GM23338 (cell line): ENCODE results near the gene WDR76. TPM values are rescaled to one million over a fixed set of nuclear protein-coding genes. Genes with fewer than 3 reads are reported as not detected.

Experiments
- ATAC-seq: fragments of 200-7000 bp; cut with Tn5 transposase; 3 replicates; pipeline ENCODE4 v1.9.1; 2020
- DNase-seq: peaks from one replicate; pipeline ENCODE4 v3.0.0-alpha.2; 2015; ENCODE audit warnings: low spot score
- H2AFZ ChIP-seq: fragments of 200-600 bp; sonication (generic); 2 replicates; pipeline ENCODE4 v1.8.0; 2016; ENCODE audit warnings: antibody characterized with exemption, mild to moderate bottlenecking, moderate library complexity
- H3F3A ChIP-seq: fragments of 200-600 bp; sonication (generic); replicated peaks from 2 replicates; pipeline ENCODE4 v1.8.0; 2017; ENCODE audit warnings: antibody characterized with exemption, mixed run types, low read depth
- H3K27ac ChIP-seq: fragments of 200-600 bp; sonication (generic); 2 replicates; pipeline ENCODE4 v1.6.1; 2016; ENCODE audit warnings: low read depth
- H3K27me3 ChIP-seq: fragments of 200-600 bp; sonication (generic); 2 replicates; pipeline ENCODE4 v1.8.0; 2016; ENCODE audit warnings: mild to moderate bottlenecking, mixed run types, moderate library complexity; ENCODE audit not compliant: insufficient read depth
- H3K36me3 ChIP-seq: fragments of 200-600 bp; sonication (generic); 2 replicates; pipeline ENCODE4 v1.8.0; 2016; ENCODE audit warnings: mild to moderate bottlenecking; ENCODE audit not compliant: insufficient read depth
- H3K4me1 ChIP-seq: fragments of 200-600 bp; sonication (generic); 2 replicates; pipeline ENCODE4 v1.8.0; 2016; ENCODE audit warnings: mild to moderate bottlenecking, moderate library complexity; ENCODE audit not compliant: insufficient read depth
- H3K4me2 ChIP-seq: fragments of 200-600 bp; sonication (generic); 2 replicates; pipeline ENCODE4 v1.7.1; 2017; ENCODE audit warnings: mixed run types
- H3K4me3 ChIP-seq: fragments of 200-600 bp; sonication (generic); 2 replicates; pipeline ENCODE4 v1.6.1; 2016; ENCODE audit warnings: mixed run types
- H3K79me2 ChIP-seq: fragments of 200-600 bp; sonication (generic); replicated peaks from 2 replicates; pipeline ENCODE4 v1.8.0; 2017; ENCODE audit warnings: mild to moderate bottlenecking; ENCODE audit not compliant: insufficient read depth
- H3K9me2 ChIP-seq: fragments of 200-600 bp; sonication (generic); 2 replicates; pipeline ENCODE4 v1.8.0; 2017; ENCODE audit not compliant: insufficient read depth
- H4K20me1 ChIP-seq: fragments of 200-600 bp; sonication (generic); replicated peaks from 2 replicates; pipeline ENCODE4 v1.8.0; 2017; ENCODE audit warnings: mild to moderate bottlenecking; ENCODE audit not compliant: insufficient read depth
- H3K27ac Mint-ChIP-seq: 2 replicates; pipeline ENCODE4 v1.8.0; 2020; ENCODE audit warnings: inconsistent platforms, mild to moderate bottlenecking, moderate library complexity, mixed read lengths
- H3K27me3 Mint-ChIP-seq: 3 replicates; pipeline ENCODE4 v1.8.0; 2022; ENCODE audit warnings: low read depth, mild to moderate bottlenecking, moderate library complexity, mixed read lengths, inconsistent platforms; ENCODE audit not compliant: insufficient read depth, poor library complexity
- H3K36me3 Mint-ChIP-seq: 3 replicates; pipeline ENCODE4 v1.8.0; 2021; ENCODE audit warnings: low read depth, mild to moderate bottlenecking, inconsistent platforms, moderate library complexity, mixed read lengths
- H3K4me1 Mint-ChIP-seq: 3 replicates; pipeline ENCODE4 v1.8.0; 2020; ENCODE audit warnings: mild to moderate bottlenecking, inconsistent platforms, mixed read lengths
- H3K4me3 Mint-ChIP-seq: 3 replicates; pipeline ENCODE4 v1.8.0; 2021; ENCODE audit warnings: moderate library complexity, mild to moderate bottlenecking, inconsistent platforms, mixed read lengths
- H3K9me3 Mint-ChIP-seq: 3 replicates; pipeline ENCODE4 v1.8.0; 2020; ENCODE audit warnings: moderate library complexity, mild to moderate bottlenecking, inconsistent platforms, mixed read lengths
- CREB1 ChIP-seq: fragments of 250-450 bp; sonication (Bioruptor Pico); IDR thresholded peaks from 2 replicates; pipeline ENCODE4 v1.5.0; 2020; ENCODE audit warnings: low read depth, mild to moderate bottlenecking, moderate library complexity
- CTCF ChIP-seq, 2 experiments: fragments of 200-600 bp in 1 of 2; sonication (generic) in 1 of 2; conservative IDR thresholded peaks; 2 replicates each; pipeline versions ENCODE4 v1.5.1 to v1.6.1; 2016 to 2017; ENCODE audit warnings: antibody characterized with exemption in 2 of 2, low read depth in 2 of 2, mild to moderate bottlenecking in 2 of 2, moderate library complexity in 1 of 2
- ETS1 ChIP-seq: IDR thresholded peaks from 2 replicates; pipeline ENCODE4 v1.6.1; 2016; ENCODE audit warnings: antibody characterized with exemption
- EZH2 ChIP-seq: fragments of 200-600 bp; sonication (generic); IDR thresholded peaks from one replicate; pipeline ENCODE4 v1.8.0; 2017; ENCODE audit warnings: antibody characterized with exemption, mild to moderate bottlenecking, low read depth; ENCODE audit not compliant: unreplicated experiment
- EZH2phosphoT487 ChIP-seq: fragments of 200-600 bp; sonication (generic); IDR thresholded peaks from one replicate; pipeline ENCODE4 v1.8.1; 2018; ENCODE audit warnings: antibody characterized with exemption; ENCODE audit not compliant: unreplicated experiment
- JUNB ChIP-seq: IDR thresholded peaks from one replicate; pipeline ENCODE4 v1.6.1; 2016; ENCODE audit warnings: antibody characterized with exemption; ENCODE audit not compliant: unreplicated experiment
- NANOG ChIP-seq: IDR thresholded peaks from 2 replicates; pipeline ENCODE4 v1.6.1; 2016; ENCODE audit warnings: antibody characterized with exemption, borderline replicate concordance
- POLR2AphosphoS5 ChIP-seq: IDR thresholded peaks from 2 replicates; pipeline ENCODE4 v1.6.1; 2016; ENCODE audit warnings: antibody characterized with exemption, low read depth
- REST ChIP-seq: IDR thresholded peaks from one replicate; pipeline ENCODE4 v1.6.1; 2018; ENCODE audit warnings: antibody characterized with exemption; ENCODE audit not compliant: unreplicated experiment
- STAT1 ChIP-seq: IDR thresholded peaks from one replicate; pipeline ENCODE4 v1.6.1; 2016; ENCODE audit warnings: antibody characterized with exemption; ENCODE audit not compliant: unreplicated experiment
- ZNF114 ChIP-seq: fragments of 250-450 bp; sonication (Bioruptor Pico); IDR thresholded peaks from 2 replicates; pipeline ENCODE4 v1.5.0; 2020; ENCODE audit warnings: mild to moderate bottlenecking, moderate library complexity
- ZNF331 ChIP-seq: fragments of 250-450 bp; sonication (Bioruptor Pico); IDR thresholded peaks from 2 replicates; pipeline ENCODE4 v1.5.0; 2020; ENCODE audit warnings: low read depth, mild to moderate bottlenecking, moderate library complexity
- ZNF462 ChIP-seq: fragments of 250-450 bp; sonication (Bioruptor Pico); IDR thresholded peaks from 2 replicates; pipeline ENCODE4 v1.5.0; 2020; ENCODE audit warnings: mild to moderate bottlenecking, moderate library complexity
- polyA plus RNA-seq: library from polyadenylated mRNA; unstranded; fragments of >200 nt; fragmentation: Nextera tagmentation; extraction: Ambion mirVana; gene quantifications from 2 replicates; pipeline ENCODE4 v1.2.1, GENCODE V29; 2016
- total RNA-seq: library from RNA; depleted of rRNA; stranded (reverse); fragments of >200 nt; shearing (Covaris generic); gene quantifications from 2 replicates; pipeline ENCODE4 v1.2.3, GENCODE V29; 2014

WDR76 gene
- total and polyA plus RNA-seq, 2 experiments from 2014 or later, result 9.7 to 17.8 TPM

GRCh38 chr15:43879386-43880355, 52.9 kb downstream of the WDR76 start:
- Mint-ChIP-seq H3K9me3 (no peaks in the 10 kb centered on the region), H3K27ac (peak overlapping the region; percentile 65; the same call in 1 of the 2 replicates), H3K4me3 (no peak overlapping the region), H3K4me1 (peaks cover 17% of the 10 kb centered on the region), H3K27me3 (peaks cover 6% of the 10 kb centered on the region), H3K36me3 (peaks cover 20% of the 10 kb centered on the region)
- no peaks in the 10 kb centered on the region for H3K79me2 ChIP-seq
- H3K27me3 ChIP-seq, result no peaks in the 10 kb centered on the region
- H3K4me1 ChIP-seq, result peaks cover 11% of the 10 kb centered on the region
- no peaks in the 10 kb centered on the region; the same call in 1 of the 2 replicates for H3K36me3 ChIP-seq
- no peaks in the 10 kb centered on the region for H4K20me1 ChIP-seq
- ATAC-seq, result no peak
- TF ChIP-seq ZNF114 (no peak), JUNB (no peak), EZH2phosphoT487 (no peak), CTCF (conservative IDR thresholded peaks at IDR 0.05; ENCODE audit: low read depth in 2 of 2) (no peak), STAT1 (no peak), ETS1 (no peak), NANOG (no peak), ZNF331 (CRISPR knock-in tag) (no peak), REST (no peak), ZNF462 (CRISPR knock-in tag) (no peak), CREB1 (CRISPR knock-in tag) (no peak), POLR2AphosphoS5 (no peak), EZH2 (no peak)
- H3K4me2 ChIP-seq, result no peak overlapping the region
- no peak for DNase-seq
- 0 out of 2 replicates have a peak, but pooled peaks cover 3% of the 10 kb centered on the region for H3F3A ChIP-seq
- H3K9me2 ChIP-seq, result no peaks in the 10 kb centered on the region
- H2AFZ ChIP-seq, result no peak overlapping the region
- no peak overlapping the region for H3K27ac ChIP-seq
- no peak overlapping the region for H3K4me3 ChIP-seq
